NB4 (cell line): ENCODE data around the gene IRAK4.

Experiments used
- CTCF ChIP-seq: IDR thresholded peaks from one replicate; pipeline ENCODE4 v1.5.1; 2012; ENCODE audit warnings: low read depth, low read length
- MAX ChIP-seq: IDR thresholded peaks from 2 replicates; pipeline ENCODE4 v1.6.1; 2011; ENCODE audit warnings: low read depth, low read length
- POLR2A ChIP-seq: IDR thresholded peaks from 2 replicates; pipeline ENCODE4 v1.6.1; 2011; ENCODE audit warnings: mild to moderate bottlenecking; ENCODE audit not compliant: insufficient read length; ENCODE audit errors: extremely low read depth

GRCh38 chr12:43805860-43806736, 47.3 kb downstream of the IRAK4 start, which contains the start of gene TWF1:
- no peak for TF ChIP-seq CTCF
- peak; percentile 89 for TF ChIP-seq POLR2A
- peak; percentile 4; the same call in 1 of the 2 replicates for TF ChIP-seq MAX
